HepG2 (cell line): Measurements from ENCODE around the gene CERS6. TPM values are rescaled to one million over a fixed set of nuclear protein-coding genes. Genes with fewer than 3 reads are reported as not detected.
A peak's percentile ranks its signal among the peaks of the same experiment; 100 is the strongest.

Experiments
- AHDC1 ChIP-seq: sonication (generic); formaldehyde crosslinking; IDR thresholded peaks from 2 replicates; pipeline ENCODE4 v1.5.1; 2020; ENCODE audit warnings: mild to moderate bottlenecking, missing genetic modification reagents, borderline replicate concordance
- DNMT3B ChIP-seq: conservative IDR thresholded peaks from 2 replicates; pipeline ENCODE4 v1.6.1; 2016; ENCODE audit warnings: missing biosample characterization, control low read depth
- ELF3 ChIP-seq: IDR thresholded peaks from 2 replicates; pipeline ENCODE4 v1.6.1; 2016; ENCODE audit warnings: missing genetic modification reagents, missing compliant biosample characterization
- GATAD1 ChIP-seq: IDR thresholded peaks from 2 replicates; pipeline ENCODE4 v1.6.1; 2016; ENCODE audit warnings: missing genetic modification reagents, missing compliant biosample characterization
- JUN ChIP-seq: sonication (generic); formaldehyde crosslinking; IDR thresholded peaks from 2 replicates; pipeline ENCODE4 v1.4.0; 2020; ENCODE audit warnings: mild to moderate bottlenecking, missing genetic modification reagents
- MEF2D ChIP-seq: sonication (generic); formaldehyde crosslinking; IDR thresholded peaks from 2 replicates; pipeline ENCODE4 v1.5.1; 2020; ENCODE audit warnings: mild to moderate bottlenecking, missing genetic modification reagents
- MIER3 ChIP-seq: IDR thresholded peaks from 2 replicates; pipeline ENCODE4 v1.6.1; 2016; ENCODE audit warnings: missing compliant biosample characterization, borderline replicate concordance
- NFE2 ChIP-seq: sonication (generic); formaldehyde crosslinking; IDR thresholded peaks from 2 replicates; pipeline ENCODE4 v1.4.0; 2020; ENCODE audit warnings: missing genetic modification reagents
- ZFY ChIP-seq: sonication (generic); formaldehyde crosslinking; IDR thresholded peaks from 2 replicates; pipeline ENCODE4 v1.4.0; 2020; ENCODE audit warnings: missing genetic modification reagents
- ZNF124 ChIP-seq: sonication (generic); formaldehyde crosslinking; IDR thresholded peaks from 2 replicates; pipeline ENCODE4 v1.4.0; 2020; ENCODE audit warnings: missing genetic modification reagents
- ZNF263 ChIP-seq: sonication (generic); formaldehyde crosslinking; IDR thresholded peaks from 2 replicates; pipeline ENCODE4 v1.4.0; 2020; ENCODE audit warnings: missing genetic modification reagents
- ZNF546 ChIP-seq: sonication (generic); formaldehyde crosslinking; conservative IDR thresholded peaks from 2 replicates; pipeline ENCODE4 v1.8.1; 2023; ENCODE audit warnings: mild to moderate bottlenecking, missing genetic modification reagents
- ZNF672 ChIP-seq: sonication (generic); formaldehyde crosslinking; IDR thresholded peaks from 2 replicates; pipeline ENCODE4 v1.8.1; 2022; ENCODE audit warnings: missing genetic modification reagents
- ZNF780A ChIP-seq: sonication (generic); formaldehyde crosslinking; IDR thresholded peaks from 2 replicates; pipeline ENCODE4 v1.8.0; 2022; ENCODE audit warnings: mild to moderate bottlenecking, missing genetic modification reagents, moderate library complexity
- ZSCAN25 ChIP-seq: sonication (generic); formaldehyde crosslinking; IDR thresholded peaks from 2 replicates; pipeline ENCODE4 v1.8.0; 2022; ENCODE audit warnings: mild to moderate bottlenecking, missing genetic modification reagents
- polyA plus RNA-seq, 8 experiments: library from polyadenylated mRNA; depleted of rRNA in 3 of 8; stranded (reverse) in 7 of 8; unstranded in 1 of 8; fragments of >200 nt; fragmentation: Illumina TruSeq in 4 of 8; extraction: Trizol in 4 of 8; gene quantifications; 2 replicates each; pipeline versions ENCODE4 v1.2.1 to v1.2.3, GENCODE V29; 2011 to 2016; ENCODE audit warnings: low read depth in 4 of 8, missing spikeins in 1 of 8, mixed read lengths in 1 of 8; ENCODE audit not compliant: insufficient read depth in 1 of 8
- total RNA-seq, 5 experiments: library from RNA; depleted of rRNA; stranded (reverse); fragments of >200 nt; fragmentation: Illumina TruSeq; extraction: Trizol; gene quantifications; 2 replicates each; pipeline ENCODE4 v1.2.3, GENCODE V29; 2016; ENCODE audit warnings: low read depth in 1 of 5
- TF ChIP-seq, protein P1 (sequence below): sonication (generic); formaldehyde crosslinking; IDR thresholded peaks from 2 replicates; pipeline ENCODE4 v1.8.1; 2023; ENCODE audit warnings: mild to moderate bottlenecking, missing genetic modification reagents
- TF ChIP-seq, protein P2 (sequence below): sonication (generic); formaldehyde crosslinking; IDR thresholded peaks from 2 replicates; pipeline ENCODE4 v1.5.1; 2020; ENCODE audit warnings: missing genetic modification reagents, mild to moderate bottlenecking, borderline replicate concordance
- TF ChIP-seq, protein P3 (sequence below): sonication (generic); formaldehyde crosslinking; IDR thresholded peaks from 2 replicates; pipeline ENCODE4 v1.8.0; 2022; ENCODE audit warnings: mild to moderate bottlenecking, missing genetic modification reagents; ENCODE audit not compliant: insufficient replicate concordance
- TF ChIP-seq, protein P4 (sequence below): sonication (generic); formaldehyde crosslinking; IDR thresholded peaks from 2 replicates; pipeline ENCODE4 v1.5.0; 2020; ENCODE audit warnings: mild to moderate bottlenecking, missing genetic modification reagents, borderline replicate concordance

CERS6 gene
- total and polyA plus RNA-seq, 2 of the 13 experiments (the other 11 are each of a cell fraction or from before 2014, with no cell fraction given): 10.1 to 20.3 TPM

GRCh38 chr2:168454737-168455644 is 1.1 kb upstream of the CERS6 start (continued):
- TF ChIP-seq, protein P1, sequence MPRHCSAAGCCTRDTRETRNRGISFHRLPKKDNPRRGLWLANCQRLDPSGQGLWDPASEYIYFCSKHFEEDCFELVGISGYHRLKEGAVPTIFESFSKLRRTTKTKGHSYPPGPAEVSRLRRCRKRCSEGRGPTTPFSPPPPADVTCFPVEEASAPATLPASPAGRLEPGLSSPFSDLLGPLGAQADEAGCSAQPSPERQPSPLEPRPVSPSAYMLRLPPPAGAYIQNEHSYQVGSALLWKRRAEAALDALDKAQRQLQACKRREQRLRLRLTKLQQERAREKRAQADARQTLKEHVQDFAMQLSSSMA (CRISPR knock-in tag): no peak
- TF ChIP-seq, protein P2, sequence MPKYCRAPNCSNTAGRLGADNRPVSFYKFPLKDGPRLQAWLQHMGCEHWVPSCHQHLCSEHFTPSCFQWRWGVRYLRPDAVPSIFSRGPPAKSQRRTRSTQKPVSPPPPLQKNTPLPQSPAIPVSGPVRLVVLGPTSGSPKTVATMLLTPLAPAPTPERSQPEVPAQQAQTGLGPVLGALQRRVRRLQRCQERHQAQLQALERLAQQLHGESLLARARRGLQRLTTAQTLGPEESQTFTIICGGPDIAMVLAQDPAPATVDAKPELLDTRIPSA (CRISPR knock-in tag): no peak
- TF ChIP-seq ZNF546 (CRISPR knock-in tag) (no peak), DNMT3B (no peak), JUN (CRISPR knock-in tag) (no peak), ELF3 (CRISPR knock-in tag) (no peak), MEF2D (no peak), ZNF780A (no peak), ZFY (CRISPR knock-in tag) (peak; percentile 35; the same call in 1 of the 2 replicates), ZNF263 (CRISPR knock-in tag) (no peak), MIER3 (CRISPR knock-in tag) (no peak), ZNF672 (no peak), ZSCAN25 (0 out of 2 replicates have a peak, but pooled peaks have one; percentile 40), GATAD1 (CRISPR knock-in tag) (no peak), AHDC1 (peak; percentile 46; the same call in 1 of the 2 replicates), ZNF124 (no peak; the same call in 1 of the 2 replicates), NFE2 (CRISPR knock-in tag) (no peak)
- TF ChIP-seq, protein P3, sequence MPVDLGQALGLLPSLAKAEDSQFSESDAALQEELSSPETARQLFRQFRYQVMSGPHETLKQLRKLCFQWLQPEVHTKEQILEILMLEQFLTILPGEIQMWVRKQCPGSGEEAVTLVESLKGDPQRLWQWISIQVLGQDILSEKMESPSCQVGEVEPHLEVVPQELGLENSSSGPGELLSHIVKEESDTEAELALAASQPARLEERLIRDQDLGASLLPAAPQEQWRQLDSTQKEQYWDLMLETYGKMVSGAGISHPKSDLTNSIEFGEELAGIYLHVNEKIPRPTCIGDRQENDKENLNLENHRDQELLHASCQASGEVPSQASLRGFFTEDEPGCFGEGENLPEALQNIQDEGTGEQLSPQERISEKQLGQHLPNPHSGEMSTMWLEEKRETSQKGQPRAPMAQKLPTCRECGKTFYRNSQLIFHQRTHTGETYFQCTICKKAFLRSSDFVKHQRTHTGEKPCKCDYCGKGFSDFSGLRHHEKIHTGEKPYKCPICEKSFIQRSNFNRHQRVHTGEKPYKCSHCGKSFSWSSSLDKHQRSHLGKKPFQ (CRISPR knock-in tag): no peak
- TF ChIP-seq, protein P4, sequence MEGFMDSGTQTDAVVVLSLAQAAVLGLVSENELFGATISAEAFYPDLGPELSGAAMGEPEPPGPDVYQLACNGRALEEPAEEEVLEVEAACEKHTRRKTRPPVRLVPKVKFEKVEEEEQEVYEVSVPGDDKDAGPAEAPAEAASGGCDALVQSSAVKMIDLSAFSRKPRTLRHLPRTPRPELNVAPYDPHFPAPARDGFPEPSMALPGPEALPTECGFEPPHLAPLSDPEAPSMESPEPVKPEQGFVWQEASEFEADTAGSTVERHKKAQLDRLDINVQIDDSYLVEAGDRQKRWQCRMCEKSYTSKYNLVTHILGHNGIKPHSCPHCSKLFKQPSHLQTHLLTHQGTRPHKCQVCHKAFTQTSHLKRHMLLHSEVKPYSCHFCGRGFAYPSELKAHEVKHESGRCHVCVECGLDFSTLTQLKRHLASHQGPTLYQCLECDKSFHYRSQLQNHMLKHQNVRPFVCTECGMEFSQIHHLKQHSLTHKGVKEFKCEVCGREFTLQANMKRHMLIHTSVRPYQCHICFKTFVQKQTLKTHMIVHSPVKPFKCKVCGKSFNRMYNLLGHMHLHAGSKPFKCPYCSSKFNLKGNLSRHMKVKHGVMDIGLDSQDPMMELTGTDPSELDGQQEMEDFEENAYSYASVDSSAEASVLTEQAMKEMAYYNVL (CRISPR knock-in tag): no peak
